Measurements from ENCODE around the gene ALS2CL.

- no peak for TF ChIP-seq YY1 (IDR thresholded peaks at IDR 0.05; ENCODE audit: low read depth)
- TF ChIP-seq RAD21 (IDR thresholded peaks at IDR 0.05; ENCODE audit: low read depth), result no peak
Measured at GRCh38 chr3:46710671-46711295, 17.3 kb upstream of the ALS2CL start.

Measured in Ishikawa (cell line).